Liver (tissue), 9 donors: ENCODE measurements around the gene SERPINE2. TPM values are rescaled to one million over a fixed set of nuclear protein-coding genes. Genes with fewer than 3 reads are reported as not detected.

Experiments
- DNase-seq: peaks from one replicate; pipeline ENCODE4 v3.0.0-alpha.2; 2017; ENCODE audit warnings: low spot score
- H3K27ac ChIP-seq, 2 donors: one replicate each; pipeline ENCODE4 v1.7.0; 2013; ENCODE audit warnings: inconsistent platforms in 2 of 2, low read length in 2 of 2, control low read depth in 1 of 2, low read depth in 1 of 2, mild to moderate bottlenecking in 1 of 2
- H3K27me3 ChIP-seq, 4 donors: one replicate each; pipeline versions ENCODE4 v1.6.1 to v1.7.0; 2013; ENCODE audit warnings: low read length in 3 of 4, inconsistent platforms in 1 of 4, mild to moderate bottlenecking in 1 of 4, moderate library complexity in 1 of 4; ENCODE audit not compliant: control insufficient read depth in 4 of 4, insufficient read depth in 4 of 4
- H3K36me3 ChIP-seq, 4 donors: one replicate each; pipeline versions ENCODE4 v1.6.1 to v1.7.0; 2013; ENCODE audit warnings: low read length in 3 of 4, mild to moderate bottlenecking in 3 of 4, low read depth in 1 of 4, moderate library complexity in 1 of 4; ENCODE audit not compliant: control insufficient read depth in 4 of 4, insufficient read depth in 3 of 4
- H3K4me1 ChIP-seq, 4 donors: one replicate each; pipeline versions ENCODE4 v1.6.1 to v1.7.0; 2013; ENCODE audit warnings: low read length in 3 of 4, mild to moderate bottlenecking in 3 of 4, moderate library complexity in 1 of 4; ENCODE audit not compliant: control insufficient read depth in 4 of 4, insufficient read depth in 4 of 4
- H3K4me3 ChIP-seq, 3 donors: one replicate each; pipeline versions ENCODE4 v1.6.1 to v1.7.0; 2013; ENCODE audit warnings: low read length in 3 of 3, control low read depth in 1 of 3, low read depth in 1 of 3, mild to moderate bottlenecking in 1 of 3
- H3K9ac ChIP-seq, 2 donors: one replicate each; pipeline ENCODE4 v1.7.0; 2013; ENCODE audit warnings: low read length in 2 of 2, mild to moderate bottlenecking in 2 of 2, moderate library complexity in 2 of 2, control low read depth in 1 of 2, low read depth in 1 of 2
- H3K9me3 ChIP-seq, 4 donors: one replicate each; pipeline versions ENCODE4 v1.6.1 to v1.7.0; 2013; ENCODE audit warnings: low read length in 3 of 4; ENCODE audit not compliant: control insufficient read depth in 4 of 4
- ATF3 ChIP-seq: IDR thresholded peaks from 2 replicates; pipeline ENCODE4 v1.6.1; 2016; ENCODE audit warnings: antibody characterized with exemption
- CTCF ChIP-seq: fragments of 150-350 bp; IDR thresholded peaks from 2 replicates; pipeline ENCODE4 v1.5.1; 2017; ENCODE audit warnings: improper control_type of control experiment, low read depth, low read length; ENCODE audit not compliant: missing input control
- EGR1 ChIP-seq, 2 donors: IDR thresholded peaks; 2 replicates each; pipeline ENCODE4 v1.6.1; 2016 to 2018; ENCODE audit warnings: antibody characterized with exemption in 2 of 2, low read depth in 2 of 2
- FOXA2 ChIP-seq: IDR thresholded peaks from 2 replicates; pipeline ENCODE4 v1.6.1; 2016; ENCODE audit warnings: antibody characterized with exemption
- HNF4G ChIP-seq: IDR thresholded peaks from 2 replicates; pipeline ENCODE4 v1.6.1; 2016; ENCODE audit warnings: antibody characterized with exemption
- JUND ChIP-seq, 2 donors: IDR thresholded peaks; 2 replicates each; pipeline ENCODE4 v1.6.1; 2016; ENCODE audit warnings: antibody characterized with exemption in 2 of 2
- NR2F2 ChIP-seq: IDR thresholded peaks from 2 replicates; pipeline ENCODE4 v1.6.1; 2016; ENCODE audit warnings: antibody characterized with exemption
- RAD21 ChIP-seq, 2 donors: IDR thresholded peaks; 2 replicates each; pipeline ENCODE4 v1.6.1; 2016; ENCODE audit warnings: antibody characterized with exemption in 2 of 2, mild to moderate bottlenecking in 2 of 2
- REST ChIP-seq: IDR thresholded peaks from 2 replicates; pipeline ENCODE4 v1.6.1; 2016; ENCODE audit warnings: antibody characterized with exemption, mild to moderate bottlenecking
- RXRA ChIP-seq, 2 donors: IDR thresholded peaks; 2 replicates each; pipeline ENCODE4 v1.6.1; 2017 to 2018; ENCODE audit warnings: antibody characterized with exemption in 2 of 2, mild to moderate bottlenecking in 1 of 2
- SP1 ChIP-seq: IDR thresholded peaks from 2 replicates; pipeline ENCODE4 v1.6.1; 2018; ENCODE audit warnings: antibody characterized with exemption, mild to moderate bottlenecking
- TAF1 ChIP-seq: conservative IDR thresholded peaks from 2 replicates; pipeline ENCODE4 v1.6.1; 2016; ENCODE audit warnings: antibody characterized with exemption, mild to moderate bottlenecking
- YY1 ChIP-seq: IDR thresholded peaks from 2 replicates; pipeline ENCODE4 v1.6.1; 2016; ENCODE audit warnings: antibody characterized with exemption, mild to moderate bottlenecking
- ZBTB33 ChIP-seq: IDR thresholded peaks from 2 replicates; pipeline ENCODE4 v1.6.1; 2016; ENCODE audit warnings: antibody characterized with exemption
- WGBS: extraction: QIAGEN DNeasy Blood & Tissue Kit; methylation state at CpG from one replicate; pipeline ENCODE4 v1.1.7; 2013; 5-methylcytosine and 5-hydroxymethylcytosine counted together
- polyA plus RNA-seq, 2 donors: library from polyadenylated mRNA; stranded (reverse) in 1 of 2; unstranded in 1 of 2; fragments of 200-250 nt in 1 of 2; fragments of >200 nt in 1 of 2; fragmentation: Nextera tagmentation in 1 of 2; extraction: Ambion mirVana in 1 of 2; gene quantifications; one replicate each; pipeline versions ENCODE4 v1.2.1 to v1.2.3, GENCODE V29; 2013 to 2015
- total RNA-seq, 2 donors: library from RNA; depleted of rRNA; stranded (reverse); fragments of >200 nt; gene quantifications; one replicate each; pipeline ENCODE4 v1.2.3, GENCODE V29; 2014
- TF ChIP-seq, protein P1 (sequence below): IDR thresholded peaks from 2 replicates; pipeline ENCODE4 v1.6.1; 2016; ENCODE audit warnings: antibody characterized with exemption
- donor health status: healthy.
- donor health status: healthy.
- donor health status: healthy.
- donor health status: healthy.
- donor health status: healthy.

Gene SERPINE2
- total and polyA plus RNA-seq, 4 donors: 0.92 to 4.8 (median 2.3) TPM

DNA sequence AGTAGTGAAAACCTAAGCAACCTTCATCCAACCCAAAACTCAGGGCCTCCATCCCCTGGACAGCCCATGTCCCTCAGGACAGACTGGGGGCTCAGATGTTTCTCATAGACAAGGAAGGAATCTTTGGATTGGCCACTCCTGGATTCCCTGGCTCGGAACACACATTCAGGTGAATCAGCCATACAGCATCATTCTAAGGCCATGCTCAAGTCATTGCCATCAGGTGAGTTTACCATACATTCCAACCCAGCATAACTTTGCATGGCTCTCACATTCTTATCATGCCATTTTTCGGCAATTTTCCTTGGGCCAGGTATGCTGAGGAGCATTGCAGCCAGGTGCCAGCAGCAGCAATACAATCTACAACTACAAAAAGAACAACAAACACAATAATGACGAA lies 34.6 kb upstream of the SERPINE2 start:
- no peak overlapping the region for H3K9ac ChIP-seq

More for the DNA sequence above, 34.6 kb upstream of the SERPINE2 start:
- no peak for DNase-seq
- WGBS: 64% methylated on average over 3 of the region's 3 CpGs
- no peak overlapping the region for H3K4me3 ChIP-seq
- no peaks in the 10 kb centered on the region for H3K4me1 ChIP-seq
- no peaks in the 10 kb centered on the region for H3K36me3 ChIP-seq
- no peak overlapping the region for H3K27ac ChIP-seq
- no peaks in the 10 kb centered on the region for H3K27me3 ChIP-seq
- no peaks in the 10 kb centered on the region for H3K9me3 ChIP-seq
- TF ChIP-seq SP1: no peak
- no peak for TF ChIP-seq HNF4G
- TF ChIP-seq TAF1: no peak
- no peak for TF ChIP-seq CTCF
- TF ChIP-seq ZBTB33: no peak
- TF ChIP-seq JUND (IDR thresholded peaks at IDR 0.05): no peak
- TF ChIP-seq EGR1 (IDR thresholded peaks at IDR 0.05; ENCODE audit: low read depth in 2 of 2): no peak
- TF ChIP-seq ATF3: no peak
- no peak for TF ChIP-seq RXRA (IDR thresholded peaks at IDR 0.05)
- TF ChIP-seq NR2F2: no peak
- no peak for TF ChIP-seq FOXA2
- no peak for TF ChIP-seq RAD21 (IDR thresholded peaks at IDR 0.05)
- TF ChIP-seq, protein P1, sequence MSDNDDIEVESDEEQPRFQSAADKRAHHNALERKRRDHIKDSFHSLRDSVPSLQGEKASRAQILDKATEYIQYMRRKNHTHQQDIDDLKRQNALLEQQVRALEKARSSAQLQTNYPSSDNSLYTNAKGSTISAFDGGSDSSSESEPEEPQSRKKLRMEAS: no peak
- TF ChIP-seq REST: no peak
- no peak for TF ChIP-seq YY1
